H1 (cell line): ENCODE results near the gene MYH7B. TPM values are rescaled to one million over a fixed set of nuclear protein-coding genes. Genes with fewer than 3 reads are reported as not detected.

Experiments used
- CTCF ChIA-PET: fragments of 300-600 bp; sonication (Branson Sonifier 250); formaldehyde crosslinking; loops from one replicate; lab custom pipeline; 2021; ENCODE audit not compliant: partially characterized antibody; lab: Charles Lee
- POLR2A ChIA-PET: fragments of 300-600 bp; sonication (Branson Sonifier 250); formaldehyde crosslinking; loops from one replicate; lab custom pipeline; 2021; ENCODE audit warnings: inconsistent platforms; ENCODE audit not compliant: partially characterized antibody; lab: Charles Lee
- DNase-seq, 2 experiments: peaks; one replicate each; pipeline versions ENCODE4 v3.0.0 to v3.0.0-alpha.2; 2010 to 2022; ENCODE audit warnings: low spot score in 2 of 2, low read depth in 1 of 2, mixed read lengths in 1 of 2
- FAIRE-seq: peaks from 2 replicates; lab custom pipeline; 2011; peaks lifted over from hg19 to GRCh38; lab: Jason Lieb, UNC
- H2AFZ ChIP-seq: 2 replicates; pipeline ENCODE4 v1.8.1; 2012; ENCODE audit warnings: low read length, inconsistent platforms
- H2AK5ac ChIP-seq: 2 replicates; pipeline ENCODE4 v1.6.1; 2013; ENCODE audit warnings: low read depth, low read length
- H2BK120ac ChIP-seq: replicated peaks from 2 replicates; pipeline ENCODE3; 2013; ENCODE audit warnings: low read depth, low read length, inconsistent platforms
- H2BK12ac ChIP-seq: 2 replicates; pipeline ENCODE4 v1.6.1; 2013; ENCODE audit warnings: low read depth, low read length
- H2BK15ac ChIP-seq: 2 replicates; pipeline ENCODE4 v1.6.1; 2013; ENCODE audit warnings: low read length
- H2BK20ac ChIP-seq: 2 replicates; pipeline ENCODE4 v1.6.1; 2013; ENCODE audit warnings: low read length
- H2BK5ac ChIP-seq: 2 replicates; pipeline ENCODE4 v1.6.1; 2013; ENCODE audit warnings: low read depth, low read length
- H3K14ac ChIP-seq: 2 replicates; pipeline ENCODE4 v1.6.1; 2013; ENCODE audit warnings: inconsistent platforms; ENCODE audit not compliant: insufficient read length
- H3K18ac ChIP-seq: 2 replicates; pipeline ENCODE4 v1.6.1; 2013; ENCODE audit warnings: low read length; ENCODE audit errors: extremely low read depth
- H3K23ac ChIP-seq: 2 replicates; pipeline ENCODE4 v1.6.1; 2013; ENCODE audit warnings: inconsistent platforms; ENCODE audit not compliant: insufficient read length
- H3K23me2 ChIP-seq: 2 replicates; pipeline ENCODE4 v1.6.1; 2013; ENCODE audit warnings: low read depth, low read length
- H3K27ac ChIP-seq: 2 replicates; pipeline ENCODE4 v1.6.1; 2011; ENCODE audit warnings: low read depth, low read length, inconsistent platforms
- H3K27me3 ChIP-seq, 4 experiments: replicated peaks in 1 of 4; 1 replicate in 1 of 4; 2 replicates in 3 of 4; pipeline versions ENCODE4 v1.6.1 to v1.8.1; 2011 to 2013; ENCODE audit warnings: low read length in 3 of 4, mild to moderate bottlenecking in 3 of 4, inconsistent platforms in 2 of 4, mixed read lengths in 2 of 4, moderate library complexity in 1 of 4; ENCODE audit not compliant: control insufficient read depth in 3 of 4, insufficient read depth in 3 of 4; ENCODE audit errors: extremely low read depth in 1 of 4
- H3K36me3 ChIP-seq, 4 experiments: 2 replicates each; pipeline versions ENCODE4 v1.6.1 to v1.8.1; 2011 to 2013; ENCODE audit warnings: mild to moderate bottlenecking in 4 of 4, low read length in 3 of 4, moderate library complexity in 2 of 4, control low read depth in 1 of 4, inconsistent platforms in 1 of 4; ENCODE audit not compliant: insufficient read depth in 4 of 4, control insufficient read depth in 2 of 4
- H3K4ac ChIP-seq: replicated peaks from 2 replicates; pipeline ENCODE3; 2013; ENCODE audit warnings: low read length, low read depth, mixed read lengths, inconsistent platforms; ENCODE audit not compliant: insufficient read length
- H3K4me1 ChIP-seq, 4 experiments: replicated peaks in 1 of 4; 1 replicate in 1 of 4; 2 replicates in 3 of 4; pipeline versions ENCODE4 v1.6.1 to v1.8.1; 2011 to 2013; ENCODE audit warnings: low read length in 3 of 4, inconsistent platforms in 2 of 4, mixed read lengths in 1 of 4; ENCODE audit not compliant: insufficient read depth in 4 of 4, control insufficient read depth in 3 of 4
- H3K4me2 ChIP-seq, 2 experiments: 2 replicates each; pipeline versions ENCODE4 v1.6.1 to v1.8.1; 2011 to 2013; ENCODE audit warnings: low read depth in 2 of 2, low read length in 2 of 2, control low read depth in 1 of 2, inconsistent platforms in 1 of 2, mild to moderate bottlenecking in 1 of 2; ENCODE audit not compliant: insufficient read depth in 1 of 2
- H3K4me3 ChIP-seq, 4 experiments: fragments of 200-600, 300-600 bp in 1 of 4; sonication (generic), shearing (Covaris generic), sonication (Bioruptor Twin) in 1 of 4; 2 replicates each; pipeline versions ENCODE4 v1.5.1 to v1.8.1; 2011 to 2016; ENCODE audit warnings: low read length in 4 of 4, low read depth in 3 of 4, control low read depth in 2 of 4, inconsistent platforms in 2 of 4, mild to moderate bottlenecking in 2 of 4, mixed read lengths in 1 of 4, moderate library complexity in 1 of 4; ENCODE audit not compliant: insufficient read depth in 2 of 4; ENCODE audit errors: extremely low read depth in 1 of 4
- H3K56ac ChIP-seq: replicated peaks from 2 replicates; pipeline ENCODE3; 2013; ENCODE audit warnings: low read depth, mild to moderate bottlenecking, mixed read lengths, low read length, inconsistent platforms; ENCODE audit not compliant: insufficient read length
- H3K79me1 ChIP-seq: 2 replicates; pipeline ENCODE4 v1.6.1; 2013; ENCODE audit warnings: low read depth, low read length, control low read depth
- H3K79me2 ChIP-seq, 2 experiments: 2 replicates each; pipeline versions ENCODE4 v1.6.1 to v1.8.1; 2012 to 2013; ENCODE audit warnings: low read length in 2 of 2, mild to moderate bottlenecking in 2 of 2, inconsistent platforms in 1 of 2; ENCODE audit not compliant: insufficient read depth in 2 of 2, control insufficient read depth in 1 of 2
- H3K9ac ChIP-seq, 4 experiments: replicated peaks in 1 of 4; 1 replicate in 1 of 4; 2 replicates in 3 of 4; pipeline versions ENCODE4 v1.6.1 to v1.8.1; 2011 to 2013; ENCODE audit warnings: low read depth in 3 of 4, low read length in 3 of 4, control low read depth in 2 of 4, mild to moderate bottlenecking in 2 of 4, moderate library complexity in 2 of 4, inconsistent platforms in 1 of 4; ENCODE audit errors: extremely low read depth in 1 of 4
- H3K9me3 ChIP-seq, 2 experiments: 2 replicates each; pipeline versions ENCODE4 v1.6.1 to v1.8.1; 2012 to 2013; ENCODE audit warnings: mild to moderate bottlenecking in 2 of 2, moderate library complexity in 2 of 2, control low read depth in 1 of 2, inconsistent platforms in 1 of 2, low read depth in 1 of 2, low read length in 1 of 2, mixed read lengths in 1 of 2; ENCODE audit not compliant: insufficient read depth in 2 of 2
- H4K20me1 ChIP-seq, 2 experiments: replicated peaks in 1 of 2; 2 replicates each; pipeline versions ENCODE3 to v1.8.1; 2011 to 2013; ENCODE audit warnings: inconsistent platforms in 2 of 2, low read length in 2 of 2, mild to moderate bottlenecking in 1 of 2; ENCODE audit not compliant: insufficient read depth in 2 of 2, control insufficient read depth in 1 of 2
- H4K5ac ChIP-seq: 2 replicates; pipeline ENCODE4 v1.6.1; 2013; ENCODE audit warnings: low read length, low read depth, mixed read lengths, inconsistent platforms; ENCODE audit not compliant: insufficient read length
- H4K8ac ChIP-seq: 2 replicates; pipeline ENCODE4 v1.8.0; 2013; ENCODE audit warnings: mild to moderate bottlenecking, moderate library complexity, low read length, inconsistent platforms; ENCODE audit not compliant: insufficient read depth; ENCODE audit errors: extremely low read depth
- H4K91ac ChIP-seq: replicated peaks from 2 replicates; pipeline ENCODE3; 2013; ENCODE audit warnings: low read length, mixed read lengths, inconsistent platforms; ENCODE audit not compliant: insufficient read length
- TCF12 ChIP-seq: IDR thresholded peaks from 2 replicates; pipeline ENCODE4 v1.6.1; 2011; ENCODE audit warnings: low read depth, mild to moderate bottlenecking, low read length
- TEAD4 ChIP-seq: IDR thresholded peaks from 2 replicates; pipeline ENCODE4 v1.6.1; 2012; ENCODE audit warnings: low read depth, low read length, inconsistent platforms, mixed read lengths
- WGBS, 2 experiments: shearing (Covaris generic) in 1 of 2; methylation state at CpG; one replicate each; pipeline versions ENCODE4 v1.1.6 to v1.1.7; 2013 to 2015; ENCODE audit warnings: low lambda C conversion rate in 2 of 2, mixed read lengths in 2 of 2, inconsistent platforms in 1 of 2, low coverage in 1 of 2, missing lambda C conversion rate in 1 of 2; ENCODE audit not compliant: insufficient replicate concordance in 2 of 2, insufficient coverage in 1 of 2, insufficient read length in 1 of 2; ENCODE audit errors: extremely low coverage in 1 of 2, missing lambda C conversion rate in 1 of 2; 5-methylcytosine and 5-hydroxymethylcytosine counted together
- polyA plus RNA-seq, 7 experiments: library from polyadenylated mRNA; depleted of rRNA in 3 of 7; stranded (reverse) in 5 of 7; unstranded in 2 of 7; fragments of >200 nt in 5 of 7; fragments of 200-250 nt in 2 of 7; gene quantifications; 1 replicate in 5 of 7; 2 replicates in 1 of 7; 4 replicates in 1 of 7; pipeline versions ENCODE4 v1.2.1 to v1.2.3, GENCODE V29; 2011 to 2013; ENCODE audit warnings: missing spikeins in 2 of 7, mixed read lengths in 2 of 7
- total RNA-seq: library from RNA; stranded (reverse); fragmentation: NEBNext Ultra II Directional; extraction: Animal tissue kit (Norgen Biotek cat#: 25700); gene quantifications from 2 replicates; pipeline ENCODE4 v1.2.1, GENCODE V29; 2021
- TF ChIP-seq, protein P1 (sequence below): IDR thresholded peaks from 2 replicates; pipeline ENCODE4 v1.6.1; 2012; ENCODE audit warnings: inconsistent platforms

The MYH7B gene
- total and polyA plus RNA-seq, 2 of the 8 experiments (the other 6 are each of a cell fraction or from before 2014, with no cell fraction given), result 0.15 to 0.30 TPM

GRCh38 chr20:34922654-34923381, 32.9 kb upstream of the MYH7B start:
- H3K9ac ChIP-seq, result no peak overlapping the region
- H3K4me3 ChIP-seq, result no peak overlapping the region
- no peak overlapping the region for H3K23ac ChIP-seq
- H3K56ac ChIP-seq, result no peak overlapping the region
- no peak overlapping the region for H2BK5ac ChIP-seq
- no peak overlapping the region for H3K18ac ChIP-seq
- no peak overlapping the region for H3K27ac ChIP-seq
- H4K91ac ChIP-seq, result no peak overlapping the region
- FAIRE-seq, result no peak
- ChIA-PET POLR2A (no interaction called here), CTCF (interaction anchor here (0.6 to 1.3 kb wide), 2 partner anchors 47 to 565 kb away, joined by 3 read pairs; no protein-coding TSS in a partner anchor)
- no peak for TF ChIP-seq TEAD4
- TF ChIP-seq, protein P1, sequence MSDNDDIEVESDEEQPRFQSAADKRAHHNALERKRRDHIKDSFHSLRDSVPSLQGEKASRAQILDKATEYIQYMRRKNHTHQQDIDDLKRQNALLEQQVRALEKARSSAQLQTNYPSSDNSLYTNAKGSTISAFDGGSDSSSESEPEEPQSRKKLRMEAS, result no peak
- TF ChIP-seq TCF12, result no peak
- peaks cover 2 to 4% of the 10 kb centered on the region in 2 experiments; a peak in 2 of 4 replicates for H3K9me3 ChIP-seq
- H3K27me3 ChIP-seq, result no peaks in the 10 kb centered on the region
- no peak overlapping the region for H3K4ac ChIP-seq
- no peak overlapping the region for H2BK20ac ChIP-seq
- 97% methylated on average over 5 of the region's 5 CpGs; no CpG with 5 or more reads in 1 of the 2 experiments for WGBS, 2 experiments
- H2BK120ac ChIP-seq, result no peak overlapping the region
- no peak overlapping the region for H2BK12ac ChIP-seq
- no peak overlapping the region for H2BK15ac ChIP-seq
- no peak overlapping the region for H4K8ac ChIP-seq
- no peaks in the 10 kb centered on the region; the same call in 1 of the 2 replicates for H3K23me2 ChIP-seq
- no peaks in the 10 kb centered on the region for H3K4me1 ChIP-seq
- peaks cover 0 to 4% of the 10 kb centered on the region in 2 experiments for H4K20me1 ChIP-seq
- H2AK5ac ChIP-seq, result no peak overlapping the region
- no peaks in the 10 kb centered on the region for H3K79me2 ChIP-seq
- no peaks in the 10 kb centered on the region; the same call in 1 of the 2 replicates for H3K79me1 ChIP-seq
- no peak overlapping the region for H3K14ac ChIP-seq
- peaks cover 0 to 12% (median under 1%) of the 10 kb centered on the region in 4 experiments; a peak in 3 of 8 replicates for H3K36me3 ChIP-seq
- H4K5ac ChIP-seq, result no peak overlapping the region
- no peak overlapping the region for H2AFZ ChIP-seq
- DNase-seq, result no peak
- H3K4me2 ChIP-seq, result no peak overlapping the region
